H1 (cell line): ENCODE results near the gene OTOF. TPM values are rescaled to one million over a fixed set of nuclear protein-coding genes. Genes with fewer than 3 reads are reported as not detected.

Source experiments
- CTCF ChIA-PET: fragments of 300-600 bp; sonication (Branson Sonifier 250); formaldehyde crosslinking; loops from one replicate; lab custom pipeline; 2021; ENCODE audit not compliant: partially characterized antibody; lab: Charles Lee
- POLR2A ChIA-PET: fragments of 300-600 bp; sonication (Branson Sonifier 250); formaldehyde crosslinking; loops from one replicate; lab custom pipeline; 2021; ENCODE audit warnings: inconsistent platforms; ENCODE audit not compliant: partially characterized antibody; lab: Charles Lee
- DNase-seq, 2 experiments: peaks; one replicate each; pipeline versions ENCODE4 v3.0.0 to v3.0.0-alpha.2; 2010 to 2022; ENCODE audit warnings: low spot score in 2 of 2, low read depth in 1 of 2, mixed read lengths in 1 of 2
- FAIRE-seq: peaks from 2 replicates; lab custom pipeline; 2011; peaks lifted over from hg19 to GRCh38; lab: Jason Lieb, UNC
- H2AFZ ChIP-seq: 2 replicates; pipeline ENCODE4 v1.8.1; 2012; ENCODE audit warnings: low read length, inconsistent platforms
- H2AK5ac ChIP-seq: 2 replicates; pipeline ENCODE4 v1.6.1; 2013; ENCODE audit warnings: low read depth, low read length
- H2BK120ac ChIP-seq: replicated peaks from 2 replicates; pipeline ENCODE3; 2013; ENCODE audit warnings: low read depth, low read length, inconsistent platforms
- H2BK12ac ChIP-seq: 2 replicates; pipeline ENCODE4 v1.6.1; 2013; ENCODE audit warnings: low read depth, low read length
- H2BK15ac ChIP-seq: 2 replicates; pipeline ENCODE4 v1.6.1; 2013; ENCODE audit warnings: low read length
- H2BK20ac ChIP-seq: 2 replicates; pipeline ENCODE4 v1.6.1; 2013; ENCODE audit warnings: low read length
- H2BK5ac ChIP-seq: 2 replicates; pipeline ENCODE4 v1.6.1; 2013; ENCODE audit warnings: low read depth, low read length
- H3K14ac ChIP-seq: 2 replicates; pipeline ENCODE4 v1.6.1; 2013; ENCODE audit warnings: inconsistent platforms; ENCODE audit not compliant: insufficient read length
- H3K18ac ChIP-seq: 2 replicates; pipeline ENCODE4 v1.6.1; 2013; ENCODE audit warnings: low read length; ENCODE audit errors: extremely low read depth
- H3K23ac ChIP-seq: 2 replicates; pipeline ENCODE4 v1.6.1; 2013; ENCODE audit warnings: inconsistent platforms; ENCODE audit not compliant: insufficient read length
- H3K23me2 ChIP-seq: 2 replicates; pipeline ENCODE4 v1.6.1; 2013; ENCODE audit warnings: low read depth, low read length
- H3K27ac ChIP-seq: 2 replicates; pipeline ENCODE4 v1.6.1; 2011; ENCODE audit warnings: low read depth, low read length, inconsistent platforms
- H3K27me3 ChIP-seq, 4 experiments: replicated peaks in 1 of 4; 1 replicate in 1 of 4; 2 replicates in 3 of 4; pipeline versions ENCODE4 v1.6.1 to v1.8.1; 2011 to 2013; ENCODE audit warnings: low read length in 3 of 4, mild to moderate bottlenecking in 3 of 4, inconsistent platforms in 2 of 4, mixed read lengths in 2 of 4, moderate library complexity in 1 of 4; ENCODE audit not compliant: control insufficient read depth in 3 of 4, insufficient read depth in 3 of 4; ENCODE audit errors: extremely low read depth in 1 of 4
- H3K36me3 ChIP-seq, 4 experiments: 2 replicates each; pipeline versions ENCODE4 v1.6.1 to v1.8.1; 2011 to 2013; ENCODE audit warnings: mild to moderate bottlenecking in 4 of 4, low read length in 3 of 4, moderate library complexity in 2 of 4, control low read depth in 1 of 4, inconsistent platforms in 1 of 4; ENCODE audit not compliant: insufficient read depth in 4 of 4, control insufficient read depth in 2 of 4
- H3K4ac ChIP-seq: replicated peaks from 2 replicates; pipeline ENCODE3; 2013; ENCODE audit warnings: low read length, low read depth, mixed read lengths, inconsistent platforms; ENCODE audit not compliant: insufficient read length
- H3K4me1 ChIP-seq, 4 experiments: replicated peaks in 1 of 4; 1 replicate in 1 of 4; 2 replicates in 3 of 4; pipeline versions ENCODE4 v1.6.1 to v1.8.1; 2011 to 2013; ENCODE audit warnings: low read length in 3 of 4, inconsistent platforms in 2 of 4, mixed read lengths in 1 of 4; ENCODE audit not compliant: insufficient read depth in 4 of 4, control insufficient read depth in 3 of 4
- H3K4me2 ChIP-seq, 2 experiments: 2 replicates each; pipeline versions ENCODE4 v1.6.1 to v1.8.1; 2011 to 2013; ENCODE audit warnings: low read depth in 2 of 2, low read length in 2 of 2, control low read depth in 1 of 2, inconsistent platforms in 1 of 2, mild to moderate bottlenecking in 1 of 2; ENCODE audit not compliant: insufficient read depth in 1 of 2
- H3K4me3 ChIP-seq, 4 experiments: fragments of 200-600, 300-600 bp in 1 of 4; sonication (generic), shearing (Covaris generic), sonication (Bioruptor Twin) in 1 of 4; 2 replicates each; pipeline versions ENCODE4 v1.5.1 to v1.8.1; 2011 to 2016; ENCODE audit warnings: low read length in 4 of 4, low read depth in 3 of 4, control low read depth in 2 of 4, inconsistent platforms in 2 of 4, mild to moderate bottlenecking in 2 of 4, mixed read lengths in 1 of 4, moderate library complexity in 1 of 4; ENCODE audit not compliant: insufficient read depth in 2 of 4; ENCODE audit errors: extremely low read depth in 1 of 4
- H3K56ac ChIP-seq: replicated peaks from 2 replicates; pipeline ENCODE3; 2013; ENCODE audit warnings: low read depth, mild to moderate bottlenecking, mixed read lengths, low read length, inconsistent platforms; ENCODE audit not compliant: insufficient read length
- H3K79me1 ChIP-seq: 2 replicates; pipeline ENCODE4 v1.6.1; 2013; ENCODE audit warnings: low read depth, low read length, control low read depth
- H3K79me2 ChIP-seq, 2 experiments: 2 replicates each; pipeline versions ENCODE4 v1.6.1 to v1.8.1; 2012 to 2013; ENCODE audit warnings: low read length in 2 of 2, mild to moderate bottlenecking in 2 of 2, inconsistent platforms in 1 of 2; ENCODE audit not compliant: insufficient read depth in 2 of 2, control insufficient read depth in 1 of 2
- H3K9ac ChIP-seq, 4 experiments: replicated peaks in 1 of 4; 1 replicate in 1 of 4; 2 replicates in 3 of 4; pipeline versions ENCODE4 v1.6.1 to v1.8.1; 2011 to 2013; ENCODE audit warnings: low read depth in 3 of 4, low read length in 3 of 4, control low read depth in 2 of 4, mild to moderate bottlenecking in 2 of 4, moderate library complexity in 2 of 4, inconsistent platforms in 1 of 4; ENCODE audit errors: extremely low read depth in 1 of 4
- H3K9me3 ChIP-seq, 2 experiments: 2 replicates each; pipeline versions ENCODE4 v1.6.1 to v1.8.1; 2012 to 2013; ENCODE audit warnings: mild to moderate bottlenecking in 2 of 2, moderate library complexity in 2 of 2, control low read depth in 1 of 2, inconsistent platforms in 1 of 2, low read depth in 1 of 2, low read length in 1 of 2, mixed read lengths in 1 of 2; ENCODE audit not compliant: insufficient read depth in 2 of 2
- H4K20me1 ChIP-seq, 2 experiments: replicated peaks in 1 of 2; 2 replicates each; pipeline versions ENCODE3 to v1.8.1; 2011 to 2013; ENCODE audit warnings: inconsistent platforms in 2 of 2, low read length in 2 of 2, mild to moderate bottlenecking in 1 of 2; ENCODE audit not compliant: insufficient read depth in 2 of 2, control insufficient read depth in 1 of 2
- H4K5ac ChIP-seq: 2 replicates; pipeline ENCODE4 v1.6.1; 2013; ENCODE audit warnings: low read length, low read depth, mixed read lengths, inconsistent platforms; ENCODE audit not compliant: insufficient read length
- H4K8ac ChIP-seq: 2 replicates; pipeline ENCODE4 v1.8.0; 2013; ENCODE audit warnings: mild to moderate bottlenecking, moderate library complexity, low read length, inconsistent platforms; ENCODE audit not compliant: insufficient read depth; ENCODE audit errors: extremely low read depth
- H4K91ac ChIP-seq: replicated peaks from 2 replicates; pipeline ENCODE3; 2013; ENCODE audit warnings: low read length, mixed read lengths, inconsistent platforms; ENCODE audit not compliant: insufficient read length
- ASH2L ChIP-seq: fragments of 200-600, 300-600 bp; sonication (generic); IDR thresholded peaks from one replicate; pipeline ENCODE4 v1.7.1; 2017; ENCODE audit warnings: low read length
- CHD1 ChIP-seq: IDR thresholded peaks from 2 replicates; pipeline ENCODE4 v1.6.1; 2012; ENCODE audit warnings: low read depth, low read length, improper control_type of control experiment
- CHD2 ChIP-seq: IDR thresholded peaks from 2 replicates; pipeline ENCODE4 v1.6.1; 2012; ENCODE audit warnings: low read length, improper control_type of control experiment
- CTBP2 ChIP-seq: IDR thresholded peaks from 2 replicates; pipeline ENCODE4 v1.7.0; 2011; ENCODE audit warnings: borderline replicate concordance, mild to moderate bottlenecking, moderate library complexity, mixed read lengths, low read length; ENCODE audit not compliant: insufficient read depth, insufficient read length
- FOSL1 ChIP-seq: IDR thresholded peaks from 2 replicates; pipeline ENCODE4 v1.6.1; 2011; ENCODE audit warnings: mild to moderate bottlenecking, low read depth, low read length, moderate library complexity; ENCODE audit not compliant: insufficient read depth
- HDAC2 ChIP-seq, 2 experiments: fragments of 300-600 bp in 1 of 2; sonication (generic) in 1 of 2; IDR thresholded peaks; 2 replicates each; pipeline ENCODE4 v1.6.1; 2011 to 2012; ENCODE audit warnings: low read depth in 2 of 2, low read length in 2 of 2, mild to moderate bottlenecking in 2 of 2, moderate library complexity in 2 of 2, borderline replicate concordance in 1 of 2, inconsistent platforms in 1 of 2
- MAFK ChIP-seq: IDR thresholded peaks from 2 replicates; pipeline ENCODE4 v1.6.1; 2012; ENCODE audit warnings: low read depth, mild to moderate bottlenecking, improper control_type of control experiment, low read length
- NANOG ChIP-seq: IDR thresholded peaks from 2 replicates; pipeline ENCODE4 v1.6.1; 2011; ENCODE audit warnings: low read length, low read depth, mild to moderate bottlenecking, inconsistent platforms; ENCODE audit not compliant: insufficient read depth, poor library complexity, severe bottlenecking
- NRF1 ChIP-seq: IDR thresholded peaks from 2 replicates; pipeline ENCODE4 v1.6.1; 2011; ENCODE audit warnings: mild to moderate bottlenecking, low read depth, low read length, improper control_type of control experiment
- PHF8 ChIP-seq: fragments of 200-600 bp; sonication (generic); conservative IDR thresholded peaks from 2 replicates; pipeline ENCODE4 v1.7.1; 2012; ENCODE audit warnings: low read depth, mild to moderate bottlenecking, inconsistent platforms, low read length, moderate library complexity
- POLR2AphosphoS5 ChIP-seq: IDR thresholded peaks from 2 replicates; pipeline ENCODE4 v1.6.1; 2011; ENCODE audit warnings: low read depth, low read length
- POU5F1 ChIP-seq: IDR thresholded peaks from 2 replicates; pipeline ENCODE4 v1.6.1; 2011; ENCODE audit warnings: low read depth, mild to moderate bottlenecking, low read length, moderate library complexity
- SRF ChIP-seq: IDR thresholded peaks from 2 replicates; pipeline ENCODE4 v1.6.1; 2011; ENCODE audit warnings: mild to moderate bottlenecking, low read depth, low read length, moderate library complexity
- SUZ12 ChIP-seq: fragments of 200-600 bp; sonication (generic); IDR thresholded peaks from 2 replicates; pipeline ENCODE4 v1.6.1; 2012; ENCODE audit warnings: mild to moderate bottlenecking, inconsistent platforms, low read length, moderate library complexity, mixed read lengths
- TBP ChIP-seq: IDR thresholded peaks from 2 replicates; pipeline ENCODE4 v1.6.1; 2011; ENCODE audit warnings: low read depth, low read length, improper control_type of control experiment
- WGBS, 2 experiments: shearing (Covaris generic) in 1 of 2; methylation state at CpG; one replicate each; pipeline versions ENCODE4 v1.1.6 to v1.1.7; 2013 to 2015; ENCODE audit warnings: low lambda C conversion rate in 2 of 2, mixed read lengths in 2 of 2, inconsistent platforms in 1 of 2, low coverage in 1 of 2, missing lambda C conversion rate in 1 of 2; ENCODE audit not compliant: insufficient replicate concordance in 2 of 2, insufficient coverage in 1 of 2, insufficient read length in 1 of 2; ENCODE audit errors: extremely low coverage in 1 of 2, missing lambda C conversion rate in 1 of 2; 5-methylcytosine and 5-hydroxymethylcytosine counted together
- polyA plus RNA-seq, 7 experiments: library from polyadenylated mRNA; depleted of rRNA in 3 of 7; stranded (reverse) in 5 of 7; unstranded in 2 of 7; fragments of >200 nt in 5 of 7; fragments of 200-250 nt in 2 of 7; gene quantifications; 1 replicate in 5 of 7; 2 replicates in 1 of 7; 4 replicates in 1 of 7; pipeline versions ENCODE4 v1.2.1 to v1.2.3, GENCODE V29; 2011 to 2013; ENCODE audit warnings: missing spikeins in 2 of 7, mixed read lengths in 2 of 7
- total RNA-seq: library from RNA; stranded (reverse); fragmentation: NEBNext Ultra II Directional; extraction: Animal tissue kit (Norgen Biotek cat#: 25700); gene quantifications from 2 replicates; pipeline ENCODE4 v1.2.1, GENCODE V29; 2021

The OTOF gene
- total and polyA plus RNA-seq, 2 of the 8 experiments (the other 6 are each of a cell fraction or from before 2014, with no cell fraction given), result 0.06 TPM; not detected in 1

- Histone ChIP-seq H3K79me2 (no peaks in the 10 kb centered on the region), H3K79me1 (no peaks in the 10 kb centered on the region), H3K4me3 (no peak overlapping the region), H3K9me3 (no peaks in the 10 kb centered on the region), H4K91ac (no peak overlapping the region), H2BK12ac (0 out of 2 replicates have a peak overlapping the region, but pooled peaks have one; percentile 17), H2BK120ac (no peak overlapping the region), H3K14ac (no peak overlapping the region), H3K27me3 (peaks cover 0 to 18% (median 11%) of the 10 kb centered on the region in 4 experiments; a peak in 6 of 7 replicates), H2AK5ac (no peak overlapping the region), H2BK20ac (no peak overlapping the region), H2BK5ac (no peak overlapping the region), H3K23ac (no peak overlapping the region), H2BK15ac (no peak overlapping the region), H3K27ac (no peak overlapping the region), H3K36me3 (no peaks in the 10 kb centered on the region), H3K56ac (no peak overlapping the region), H3K9ac (no peak overlapping the region), H3K4me1 (peaks cover 0 to 7% (median 6%) of the 10 kb centered on the region in 4 experiments; a peak in 4 of 7 replicates), H4K20me1 (no peaks in the 10 kb centered on the region), H4K8ac (no peak overlapping the region), H3K4ac (no peak overlapping the region), H3K23me2 (peaks cover 3% of the 10 kb centered on the region; the same call in 1 of the 2 replicates), H3K4me2 (no peak overlapping the region), H4K5ac (no peak overlapping the region), H2AFZ (no peak overlapping the region), H3K18ac (no peak overlapping the region)
- WGBS, 2 experiments, result 66% methylated on average over 4 of the region's 4 CpGs; no CpG with 5 or more reads in 1 of the 2 experiments
- ChIA-PET POLR2A (no interaction called here), CTCF (interaction anchor here (0.6 to 5.4 kb wide), 3 partner anchors 14 to 253 kb away, joined by 3 to 34 read pairs (median 4); no protein-coding TSS in a partner anchor)
- no peak for DNase-seq
- FAIRE-seq, result no peak
- TF ChIP-seq TBP, result no peak
- TF ChIP-seq MAFK, result no peak
- no peak for TF ChIP-seq ASH2L
- TF ChIP-seq CHD2, result no peak
- TF ChIP-seq FOSL1, result no peak
- TF ChIP-seq HDAC2 (IDR thresholded peaks at IDR 0.05; ENCODE audit: borderline replicate concordance in 1 of 2, low read depth in 2 of 2, low read length in 2 of 2), result no peak
- TF ChIP-seq SRF, result no peak
- no peak for TF ChIP-seq POU5F1
- no peak for TF ChIP-seq CTBP2
- no peak for TF ChIP-seq NRF1
- no peak for TF ChIP-seq POLR2AphosphoS5
- TF ChIP-seq SUZ12, result no peak
- no peak for TF ChIP-seq CHD1
- no peak for TF ChIP-seq PHF8
- no peak for TF ChIP-seq NANOG
Observed at GRCh38 chr2:26506279-26506678, 28.4 kb upstream of the OTOF start.
